AG10803 (cell line): ENCODE measurements around the gene TEX12.
"Not testable (repeated sequence)": the region's sequence is repeated elsewhere in the genome, so short reads cannot be mapped to it uniquely, and the experiment has no call there.

Experiments
- DNase-seq: peaks from one replicate; pipeline ENCODE4 v3.0.0; 2010; ENCODE audit warnings: low read depth
- H3K4me3 ChIP-seq: 2 replicates; pipeline ENCODE4 v1.5.1; 2011; ENCODE audit warnings: mild to moderate bottlenecking, low read length, control low read depth
- CTCF ChIP-seq: conservative IDR thresholded peaks from 2 replicates; pipeline ENCODE4 v1.5.1; 2011; ENCODE audit warnings: mild to moderate bottlenecking, low read length, control low read depth, inconsistent platforms

The TEX12 gene

DNA sequence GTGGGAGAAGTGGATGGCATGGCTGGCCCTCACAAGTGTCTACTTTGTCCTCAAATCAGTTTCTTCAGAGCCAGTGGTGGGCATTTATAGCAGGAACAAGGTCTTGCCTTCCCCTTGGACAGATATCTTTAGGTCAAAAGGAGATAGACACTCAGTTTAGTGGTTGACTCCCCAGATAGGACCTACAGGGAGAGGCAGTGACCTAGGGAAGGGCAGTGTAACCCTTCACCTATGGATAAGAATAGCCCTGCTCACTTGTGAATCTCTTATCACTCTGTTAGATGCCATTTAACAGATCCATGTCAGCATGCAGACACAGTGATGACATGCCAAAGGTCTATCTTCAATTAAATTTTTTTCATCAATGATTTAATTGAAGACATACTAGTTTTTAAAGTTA is 19.1 kb downstream of the TEX12 start:
- H3K4me3 ChIP-seq: no peak overlapping the region
- TF ChIP-seq CTCF: no peak
- DNase-seq: no peak

DNA sequence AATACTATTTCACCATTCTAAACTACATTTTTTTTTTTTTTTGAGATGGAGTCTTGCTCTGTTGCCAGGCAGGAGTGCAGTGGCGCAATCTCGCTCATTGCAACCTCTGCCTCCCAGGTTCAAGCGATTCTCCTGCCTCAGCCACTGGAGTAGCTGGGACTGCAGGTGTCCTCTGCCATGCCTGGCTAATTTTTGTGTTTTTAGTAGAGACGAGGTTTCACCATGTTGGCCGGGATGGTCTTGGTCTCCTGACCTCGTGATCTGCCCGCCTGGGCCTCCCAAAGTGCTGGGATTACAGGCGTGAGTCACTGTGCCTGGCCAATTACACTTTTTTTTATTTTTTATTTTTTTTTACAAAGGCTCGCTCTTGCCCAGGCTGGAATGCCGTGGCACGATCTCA is 27.9 kb downstream of the TEX12 start:
- DNase-seq, H3K4me3 ChIP-seq: not testable (repeated sequence)

DNA sequence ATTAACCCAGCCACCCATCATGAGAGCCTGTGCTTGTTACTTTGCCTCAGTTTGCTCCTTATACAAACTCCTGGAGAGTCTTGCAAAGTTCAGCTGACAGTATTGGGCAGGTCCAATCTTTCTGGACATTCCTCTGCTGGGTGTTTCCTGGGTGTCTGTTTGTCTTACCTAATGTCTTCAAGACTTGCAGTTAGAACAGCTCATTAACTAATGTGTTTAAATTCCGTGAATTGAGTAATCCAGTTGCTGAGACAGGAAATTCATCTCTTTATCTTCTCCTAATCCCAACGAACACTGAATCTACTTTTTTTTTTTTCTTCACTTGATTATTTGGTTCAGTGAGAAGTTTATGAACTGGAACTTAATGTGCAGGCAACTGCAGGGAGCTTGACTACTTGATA is 28.8 kb downstream of the TEX12 start:
- no peak for TF ChIP-seq CTCF
- DNase-seq: peak; percentile 47
- H3K4me3 ChIP-seq: no peak overlapping the region

DNA sequence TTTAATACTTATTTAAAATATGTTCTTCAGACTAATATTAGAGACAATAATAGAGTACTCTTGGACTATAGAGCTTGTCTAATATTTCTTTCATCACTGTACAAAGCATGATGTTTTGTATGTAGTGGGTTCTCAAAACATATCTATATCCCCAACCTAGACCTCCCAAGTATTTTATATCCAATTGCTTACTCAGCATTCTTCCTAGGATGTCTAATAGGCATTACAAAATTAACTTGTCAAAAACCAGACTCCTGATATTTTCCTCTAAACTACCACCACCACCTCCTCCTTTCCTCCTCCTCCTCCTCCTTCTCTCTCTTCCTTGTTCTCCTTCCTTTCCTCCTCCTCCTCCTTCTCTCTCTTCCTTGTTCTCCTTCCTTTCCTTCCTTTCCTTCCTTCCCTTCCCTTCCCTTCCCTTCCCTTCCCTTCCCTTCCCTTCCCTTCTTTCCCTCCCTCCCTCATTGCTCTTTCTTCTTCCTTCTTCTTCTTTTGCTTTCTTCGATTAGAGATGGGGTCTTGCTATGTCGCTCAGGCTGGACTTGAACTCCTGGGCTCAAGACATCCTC is 29.4 kb downstream of the TEX12 start:
- no peak for DNase-seq
- no peak for TF ChIP-seq CTCF
- H3K4me3 ChIP-seq: no peak overlapping the region

- not testable (repeated sequence) for H3K4me3 ChIP-seq
These were observed 31.9 kb downstream of the TEX12 start for GRCh38 chr11:112199101-112199500.

GRCh38 chr11:112200252-112200651 is 33.1 kb downstream of the TEX12 start:
- no peak for DNase-seq
- no peak overlapping the region for H3K4me3 ChIP-seq
- TF ChIP-seq CTCF: no peak

More at GRCh38 chr11:112199101-112199500, 31.9 kb downstream of the TEX12 start:
- not testable (repeated sequence) for DNase-seq

- TF ChIP-seq CTCF: no peak
- H3K4me3 ChIP-seq: no peak overlapping the region
- no peak for DNase-seq
These were observed 38.9 kb downstream of the TEX12 start for GRCh38 chr11:112206071-112206470.

- H3K4me3 ChIP-seq: no peak overlapping the region
- no peak for TF ChIP-seq CTCF
- DNase-seq: no peak
These were observed 43.7 kb downstream of the TEX12 start for GRCh38 chr11:112210890-112211289.
